HG02970 (cell line): ENCODE results near the gene PARP6.
A peak's percentile ranks its signal among the peaks of the same experiment; 100 is the strongest.

Experiments used
- ATAC-seq: cut with Tn5 transposase; IDR thresholded peaks from one replicate; pipeline ENCODE4 v1.9.1; 2021; ENCODE audit warnings: mild to moderate bottlenecking, moderate library complexity, moderate number of reproducible peaks; ENCODE audit not compliant: unreplicated experiment, low FRiP score

The PARP6 gene

DNA sequence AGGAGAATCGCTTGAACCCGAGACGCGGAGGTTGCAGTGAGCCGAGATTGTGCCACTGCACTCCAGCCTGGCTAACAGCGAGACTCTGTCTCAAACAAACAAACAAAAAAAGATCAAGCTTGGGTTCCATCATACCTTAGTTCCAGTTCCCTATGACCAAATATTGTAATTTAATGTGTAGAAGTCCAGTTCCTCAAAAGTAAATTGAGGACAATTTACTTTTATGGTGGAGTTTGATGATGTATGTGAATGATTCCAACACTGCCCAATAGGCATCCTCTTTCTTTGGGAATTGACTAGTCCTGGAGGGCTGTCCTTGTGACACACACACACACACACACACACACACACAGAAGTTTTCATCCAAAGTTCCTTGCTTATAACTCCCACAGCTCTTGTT, 38.6 kb downstream of the PARP6 start:
- no peak for ATAC-seq

DNA sequence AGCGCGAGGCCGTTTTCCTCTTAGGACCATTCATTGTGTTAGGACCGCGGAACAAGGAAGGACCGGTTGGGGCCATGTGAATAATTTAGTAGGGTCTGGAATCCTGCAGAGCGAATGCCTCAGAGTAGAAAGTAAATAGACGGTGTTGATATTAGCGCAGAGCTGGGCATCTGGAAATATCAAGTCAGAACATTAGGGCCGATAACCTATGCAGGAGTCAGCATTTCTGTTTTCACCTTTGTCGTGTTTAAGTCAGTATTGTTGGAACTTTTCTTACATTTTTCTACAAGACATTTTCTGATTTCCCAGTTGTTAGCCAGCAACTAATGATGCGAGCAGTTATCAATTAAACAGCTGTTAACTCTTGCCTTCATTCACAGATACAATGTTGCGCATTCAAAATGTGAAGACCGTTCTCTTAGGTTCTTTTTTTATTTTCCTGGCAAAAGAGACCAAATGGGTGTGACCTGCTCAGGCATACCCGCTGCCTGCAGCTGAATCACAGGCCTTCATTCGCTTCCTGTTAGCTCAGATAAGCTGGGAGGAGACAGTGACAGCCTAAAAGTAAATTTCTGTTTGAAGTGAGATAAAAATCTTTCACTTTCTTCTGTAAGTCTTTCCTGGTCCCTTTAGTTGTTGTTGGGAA, 40.4 kb downstream of the PARP6 start:
- ATAC-seq, result peak; percentile 0

DNA sequence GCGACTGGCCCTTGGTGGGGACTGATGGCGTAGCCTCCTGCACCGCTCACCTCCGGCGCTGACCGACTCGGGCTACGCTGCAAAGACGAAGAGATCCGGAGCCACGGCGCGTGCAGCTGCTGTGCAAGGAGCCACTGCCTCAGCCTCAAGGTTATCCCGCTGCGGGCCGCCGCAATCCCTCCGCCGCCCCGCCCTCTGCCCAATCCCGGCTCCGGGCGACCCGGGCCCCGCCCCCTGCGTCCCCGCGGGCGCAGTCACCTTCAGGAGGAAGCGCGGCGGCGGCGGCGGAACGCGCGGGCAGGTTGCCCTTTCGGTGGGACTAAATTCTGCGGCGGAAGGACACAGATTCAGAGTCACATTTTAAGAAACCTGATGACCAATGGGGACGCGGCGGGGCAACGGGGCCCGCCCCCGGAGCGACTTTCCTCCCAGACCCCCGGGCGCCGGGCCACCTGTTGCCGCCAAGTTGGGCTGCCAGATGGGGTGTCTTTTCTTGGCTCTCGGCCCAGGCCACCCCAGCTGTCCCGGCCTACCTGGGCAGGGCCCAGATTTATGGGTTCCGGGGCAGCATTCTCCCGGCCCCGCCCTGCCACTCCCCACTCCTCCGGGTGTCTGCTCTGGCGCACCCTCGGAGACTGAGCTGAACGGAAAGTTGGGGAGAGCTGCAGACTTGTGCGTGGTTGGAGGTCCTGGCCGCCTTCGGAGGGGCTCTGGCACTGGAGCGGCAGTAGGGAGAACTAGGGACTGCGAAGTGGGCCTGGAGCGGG, 41.1 kb downstream of the PARP6 start, which contains the start of gene PKM:
TSS of gene PKM (minus strand) at position 125 of the 767 bp plus-strand sequence. CDS start 12,093 bp downstream, outside the sequence.
- ATAC-seq, result peak; percentile 44

DNA sequence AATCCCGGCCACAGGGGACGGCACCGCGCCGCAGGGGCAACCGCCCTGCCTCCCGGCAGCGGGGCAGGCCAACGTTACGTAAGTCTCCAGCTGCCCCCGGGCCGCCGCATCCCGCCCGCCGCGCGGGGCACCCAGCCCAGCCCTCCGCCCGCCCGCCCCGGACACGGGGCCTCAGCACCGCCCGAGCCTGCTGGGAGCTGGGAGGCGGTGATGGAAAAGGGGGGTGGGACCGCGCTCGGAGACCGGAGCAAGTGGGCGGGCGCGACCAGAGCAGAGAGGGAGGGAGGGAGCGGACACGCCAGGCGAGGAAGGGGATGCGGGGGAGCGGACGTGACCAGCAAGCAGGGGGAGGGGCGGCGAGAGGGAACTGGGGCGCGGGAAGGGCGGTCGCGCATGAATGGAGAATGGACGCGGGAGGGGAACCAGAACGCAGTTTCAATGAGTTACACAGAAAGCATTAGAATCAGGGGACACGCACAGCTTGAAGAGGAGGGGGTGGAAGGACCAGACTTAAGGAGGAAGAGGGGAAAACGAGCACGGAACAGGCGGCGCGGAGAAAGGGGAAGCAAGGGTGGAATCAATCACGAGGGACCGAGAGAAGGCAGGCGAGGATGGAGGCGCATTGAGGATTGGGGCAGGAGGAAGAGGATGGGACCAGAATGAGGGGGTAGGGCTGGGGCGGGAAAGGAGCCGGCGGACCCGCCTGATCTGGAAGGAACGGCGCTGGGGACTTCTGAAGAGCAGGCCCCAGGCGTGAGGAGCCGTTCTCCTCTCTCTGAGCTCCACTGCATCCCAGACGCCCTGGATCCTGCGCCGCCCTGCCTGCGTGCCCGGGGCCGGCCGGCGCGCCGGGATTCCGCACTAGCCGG, 41.9 kb downstream of the PARP6 start:
- no peak for ATAC-seq

DNA sequence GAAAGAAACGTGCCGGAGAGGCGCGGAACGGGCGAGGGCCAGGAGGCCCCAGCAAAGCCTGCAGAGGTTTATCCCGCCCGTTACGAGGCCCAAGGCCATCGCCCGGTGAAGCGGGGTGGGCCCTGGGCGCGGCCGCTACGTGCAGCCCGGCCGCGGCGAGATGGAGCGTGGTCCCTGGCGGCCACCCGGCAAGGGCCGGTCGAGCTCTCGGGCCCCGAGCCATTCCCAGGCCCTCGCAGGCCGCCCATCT, 42.5 kb downstream of the PARP6 start:
- no peak for ATAC-seq

DNA sequence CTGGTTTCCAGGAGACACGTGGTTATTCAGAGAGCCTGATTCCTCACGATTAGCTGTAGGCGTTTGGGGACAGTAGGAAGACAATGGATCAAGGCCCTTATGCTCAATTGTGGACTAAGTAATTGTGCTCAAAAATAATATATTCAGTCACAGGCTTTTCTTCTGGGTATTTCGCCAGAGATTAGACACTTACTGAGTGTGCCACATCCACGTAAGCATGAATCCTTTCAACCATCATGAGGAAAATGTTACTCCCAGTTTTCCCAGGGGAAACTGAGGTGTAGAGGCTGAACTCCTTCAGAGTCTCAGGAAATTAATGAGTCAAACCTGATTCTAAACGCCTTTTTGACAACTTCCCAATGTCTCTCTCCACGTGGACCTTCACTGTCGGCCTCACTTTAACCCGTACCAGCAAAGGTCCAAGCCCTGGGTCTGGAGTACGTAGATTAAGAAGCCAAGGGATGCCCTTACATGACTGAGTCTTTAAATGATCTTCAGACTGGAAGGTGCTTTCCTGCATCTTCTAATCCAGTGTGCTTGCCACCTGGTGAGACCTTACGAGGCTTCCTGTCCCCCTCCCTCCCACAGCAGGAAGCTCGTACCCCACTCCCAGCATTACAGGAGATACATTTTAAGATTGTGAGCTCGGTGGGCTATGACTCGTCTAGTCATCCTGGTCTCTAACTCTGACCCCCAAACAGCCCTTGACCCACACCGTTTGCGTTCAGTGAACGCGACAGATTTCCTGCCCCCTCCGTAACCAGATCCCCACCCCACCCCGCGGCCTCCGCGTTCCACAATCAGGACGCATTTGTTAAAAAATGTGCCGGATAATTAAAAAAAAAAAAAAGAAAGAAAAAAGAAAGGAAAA, 43.0 kb downstream of the PARP6 start:
- no peak for ATAC-seq

DNA sequence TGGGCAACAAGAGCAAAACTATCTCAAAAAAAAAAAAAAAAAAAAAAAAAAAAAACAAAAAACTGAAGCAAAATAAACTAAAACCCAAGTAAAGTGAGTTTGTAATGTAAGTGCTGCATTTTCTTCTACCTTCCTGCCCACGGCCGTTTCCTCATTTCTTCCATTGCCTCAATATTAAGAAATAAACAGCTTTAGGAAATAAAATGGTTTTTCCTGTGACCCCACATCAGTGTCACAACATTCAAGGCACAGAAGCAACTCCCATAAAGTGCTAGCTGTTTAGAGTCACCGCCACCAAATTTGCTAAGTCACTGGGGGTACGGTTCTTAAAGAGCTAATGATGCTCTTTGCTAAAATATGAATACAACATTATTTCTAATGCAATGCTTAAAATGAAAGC, 44.6 kb downstream of the PARP6 start:
- no peak for ATAC-seq

DNA sequence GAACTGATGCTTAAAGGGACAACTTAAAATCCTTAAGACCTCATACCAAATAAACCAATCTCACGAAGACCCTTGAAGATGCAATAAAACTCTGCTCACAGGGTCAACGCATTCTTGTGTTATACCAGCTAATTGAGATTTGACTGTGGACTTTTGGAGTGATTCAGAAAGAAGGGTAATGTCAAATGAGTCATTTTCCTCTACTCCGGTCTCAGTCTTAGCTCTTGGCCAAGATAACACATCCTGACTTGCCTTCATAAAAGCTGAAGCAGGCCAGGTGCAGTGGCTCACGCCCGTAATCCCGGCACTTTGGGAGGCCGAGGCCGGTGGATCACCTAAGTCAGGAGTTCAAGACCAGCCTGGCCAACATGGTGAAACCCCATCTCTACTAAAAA, 45.2 kb downstream of the PARP6 start:
- ATAC-seq, result no peak

DNA sequence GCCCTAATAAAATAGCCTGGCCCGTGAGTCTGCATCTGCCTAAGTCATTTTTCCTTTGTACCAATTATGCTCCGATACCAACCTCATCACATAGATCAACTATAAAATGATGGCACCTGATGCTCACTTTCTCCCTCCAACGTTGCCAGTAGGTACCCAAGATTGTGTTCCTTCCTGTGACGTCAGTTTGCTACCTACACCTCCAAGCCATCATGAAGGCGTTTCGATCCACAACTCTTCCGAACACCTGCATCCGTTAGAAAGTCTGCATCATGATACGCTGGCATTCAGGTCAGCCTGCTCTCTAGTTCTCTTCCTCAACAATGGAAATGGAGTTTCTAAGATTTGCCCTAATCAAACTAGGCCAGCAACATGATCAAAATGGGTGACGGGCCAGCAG, 49.1 kb downstream of the PARP6 start:
- ATAC-seq, result no peak

DNA sequence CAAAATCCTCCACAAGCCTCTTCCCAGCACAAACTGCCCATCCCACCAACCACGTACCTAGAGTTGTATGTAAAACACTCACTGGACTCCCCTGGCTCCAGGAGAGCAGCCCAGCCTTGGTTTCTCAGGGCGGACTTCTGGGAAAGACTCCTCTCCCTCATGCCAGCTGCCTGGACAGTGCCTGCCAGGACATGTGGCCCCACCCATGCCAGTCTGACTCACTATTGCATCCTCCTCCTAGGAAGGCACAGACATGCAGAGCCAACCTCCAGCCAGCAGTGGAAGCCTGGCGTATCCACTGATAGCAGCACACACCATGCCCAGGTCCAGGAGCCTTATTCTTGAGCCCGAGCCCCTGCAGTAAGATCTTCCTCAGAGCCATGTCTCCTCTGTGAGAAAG, 50.0 kb downstream of the PARP6 start:
- ATAC-seq, result no peak

DNA sequence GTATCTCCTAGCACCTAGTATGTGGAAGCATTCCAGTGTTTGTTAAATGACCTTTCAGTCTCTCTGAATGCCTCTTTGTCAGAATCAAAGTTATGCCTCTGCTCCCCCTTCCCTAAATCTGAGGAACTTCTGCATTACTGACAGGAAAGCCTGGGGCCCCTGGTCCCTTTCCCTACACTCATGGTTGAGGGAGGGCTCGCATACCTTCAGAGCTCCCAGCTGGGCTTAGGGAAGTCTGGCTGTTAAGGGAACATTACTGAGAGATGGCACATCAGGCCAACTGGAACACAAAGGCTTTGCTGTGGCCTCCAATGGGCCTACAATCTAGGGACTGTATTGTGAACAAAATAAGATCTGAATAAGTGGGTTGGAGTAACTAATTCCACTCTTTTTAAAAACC, 51.7 kb downstream of the PARP6 start:
- ATAC-seq, result no peak

DNA sequence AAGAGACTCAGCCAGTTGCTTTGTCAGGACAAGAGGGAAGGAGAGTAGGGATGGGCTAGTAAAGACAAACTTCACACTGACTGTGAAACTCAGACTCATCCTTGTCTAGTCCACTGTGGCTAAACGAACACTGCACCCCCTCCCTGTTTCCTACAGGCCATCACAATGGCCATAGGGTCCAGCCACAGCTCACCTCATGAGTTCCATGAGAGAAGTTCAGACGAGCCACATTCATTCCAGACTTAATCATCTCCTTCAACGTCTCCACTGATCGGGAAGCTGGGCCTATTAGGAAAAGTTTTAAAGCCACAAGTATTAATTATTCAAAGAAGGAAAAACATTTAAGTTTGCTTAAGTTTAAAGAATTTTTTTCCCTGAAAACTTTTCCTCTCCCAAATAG, 55.1 kb downstream of the PARP6 start:
- ATAC-seq, result no peak

DNA sequence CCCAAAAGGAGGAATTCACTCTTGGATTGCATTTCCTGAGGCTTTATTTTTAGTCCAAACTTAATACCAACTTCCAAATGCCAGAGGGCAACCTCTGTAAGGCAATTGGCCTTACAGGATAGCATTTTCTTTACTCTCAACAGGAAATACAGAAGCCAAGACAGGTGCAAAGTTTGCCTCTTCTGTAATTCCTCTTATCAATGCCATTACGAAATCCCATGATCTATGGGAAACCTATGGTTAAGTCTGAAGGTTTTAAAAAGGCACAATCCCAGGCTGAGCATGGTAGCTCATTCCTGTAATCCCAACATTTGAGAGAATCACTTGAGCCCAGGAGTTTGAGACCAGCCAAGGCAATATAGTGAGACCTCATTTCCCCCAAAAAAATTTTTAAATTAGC, 56.3 kb downstream of the PARP6 start:
- no peak for ATAC-seq

DNA sequence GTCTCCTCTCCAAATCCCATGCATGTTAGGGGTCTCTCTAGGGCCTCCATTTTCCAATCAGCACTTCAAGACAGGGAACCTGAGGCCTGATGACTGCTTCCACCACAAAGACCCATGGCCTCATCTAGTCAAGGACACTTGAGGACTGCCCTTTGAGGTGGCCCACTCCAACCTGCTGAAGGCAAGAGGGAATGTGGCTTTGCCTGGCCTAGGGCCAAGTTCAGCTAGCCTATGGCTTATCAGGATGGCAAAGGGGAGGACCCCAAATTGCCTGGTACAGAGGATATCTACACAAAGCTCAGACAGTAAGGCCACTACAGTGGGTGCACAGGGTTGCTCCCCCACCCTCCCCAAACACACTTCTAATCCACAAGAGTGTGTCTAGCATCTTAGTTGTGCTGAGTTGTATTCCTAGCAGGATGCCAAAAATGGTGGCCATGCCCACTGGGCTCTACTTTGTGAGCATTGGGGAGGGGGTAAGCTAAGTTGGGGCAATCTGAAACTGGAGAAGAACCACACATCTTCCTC, 64.7 kb downstream of the PARP6 start:
- ATAC-seq, result no peak

DNA sequence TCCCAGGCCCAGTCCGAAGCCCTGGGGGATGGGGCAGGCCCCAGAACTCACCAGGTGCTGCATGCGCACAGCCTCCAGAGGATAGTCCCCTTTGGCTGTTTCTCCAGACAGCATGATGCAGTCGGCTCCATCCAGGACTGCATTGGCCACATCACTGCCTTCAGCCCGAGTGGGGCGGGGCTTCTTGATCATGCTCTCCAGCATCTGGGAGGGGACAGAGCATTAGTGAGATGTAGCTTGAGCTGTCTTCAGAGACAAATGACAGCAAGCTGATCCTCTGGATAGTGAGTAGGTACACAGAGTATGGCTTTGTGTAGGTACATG, 65.7 kb downstream of the PARP6 start:
- ATAC-seq, result no peak

DNA sequence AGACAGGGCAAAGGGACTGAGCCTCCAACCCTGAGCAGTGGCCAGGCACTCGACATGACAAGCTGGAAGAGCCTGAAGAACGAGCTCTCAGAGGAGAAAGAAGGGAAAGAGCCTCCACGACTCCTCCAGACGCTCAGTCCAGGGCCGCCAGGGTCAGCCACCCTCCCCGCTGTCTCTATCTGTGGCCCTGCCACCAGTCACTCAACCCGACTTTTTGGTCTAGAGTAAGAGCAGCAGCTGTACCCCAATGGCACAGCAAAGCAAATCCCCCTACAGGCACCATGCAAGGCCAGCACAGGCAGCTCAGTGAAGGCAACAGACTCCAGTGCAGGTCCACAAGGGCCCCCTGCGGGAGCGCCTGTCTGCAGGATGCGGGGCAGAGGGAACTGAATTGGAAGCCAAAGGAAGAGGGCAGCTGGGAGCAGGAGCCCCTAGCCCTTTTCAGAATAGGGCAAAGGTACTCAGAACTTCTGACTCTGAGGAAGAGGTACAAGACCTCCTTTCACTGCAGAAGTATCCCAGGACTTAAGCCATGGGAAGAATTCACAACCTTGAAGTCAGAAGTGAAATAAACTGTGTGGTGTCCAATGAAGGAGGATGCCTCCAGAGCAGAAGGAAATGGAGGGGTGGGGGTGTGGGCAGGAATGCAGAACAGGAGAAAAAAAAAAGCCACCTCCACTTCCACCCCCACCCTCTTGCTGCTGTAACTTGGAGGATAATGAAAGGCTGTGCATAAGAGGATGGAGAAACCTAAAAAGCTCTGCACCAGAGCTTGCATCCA, 66.3 kb downstream of the PARP6 start:
- ATAC-seq, result no peak

DNA sequence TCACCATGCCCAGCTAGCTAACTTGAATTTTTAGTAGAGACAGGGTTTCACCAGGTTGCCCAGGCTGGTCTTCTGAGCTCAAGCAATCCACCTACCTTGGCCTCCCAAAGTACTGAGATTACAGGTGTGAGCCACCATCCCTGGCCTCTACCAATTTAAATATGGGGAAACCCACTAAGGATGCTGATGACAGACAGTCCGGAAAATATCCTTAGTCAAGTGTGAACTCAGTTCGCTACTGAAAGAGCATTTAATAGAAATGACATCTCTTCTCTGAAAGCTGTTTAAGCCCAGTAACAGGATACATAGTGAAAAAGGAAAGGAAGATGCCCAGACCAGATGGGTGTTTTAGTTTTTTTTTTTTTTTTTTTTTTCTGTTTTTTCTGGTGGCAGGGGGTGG, 67.1 kb downstream of the PARP6 start:
- no peak for ATAC-seq

DNA sequence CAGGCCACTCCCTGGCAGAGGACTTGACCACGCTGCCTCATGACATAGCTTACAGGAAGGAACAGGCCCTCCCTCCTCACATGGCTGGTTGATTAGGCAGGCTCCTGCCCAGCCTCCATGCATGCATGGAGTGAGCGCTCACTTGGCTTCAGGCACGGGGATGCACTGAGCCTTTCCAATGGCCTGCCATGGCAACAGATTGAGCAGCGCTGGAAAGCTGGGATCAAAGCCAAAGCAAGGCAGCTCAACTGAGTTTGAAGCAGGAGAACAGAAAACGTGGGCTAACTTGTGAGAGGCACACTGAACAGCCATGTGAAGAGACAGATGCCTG, 68.9 kb downstream of the PARP6 start:
- ATAC-seq, result no peak

DNA sequence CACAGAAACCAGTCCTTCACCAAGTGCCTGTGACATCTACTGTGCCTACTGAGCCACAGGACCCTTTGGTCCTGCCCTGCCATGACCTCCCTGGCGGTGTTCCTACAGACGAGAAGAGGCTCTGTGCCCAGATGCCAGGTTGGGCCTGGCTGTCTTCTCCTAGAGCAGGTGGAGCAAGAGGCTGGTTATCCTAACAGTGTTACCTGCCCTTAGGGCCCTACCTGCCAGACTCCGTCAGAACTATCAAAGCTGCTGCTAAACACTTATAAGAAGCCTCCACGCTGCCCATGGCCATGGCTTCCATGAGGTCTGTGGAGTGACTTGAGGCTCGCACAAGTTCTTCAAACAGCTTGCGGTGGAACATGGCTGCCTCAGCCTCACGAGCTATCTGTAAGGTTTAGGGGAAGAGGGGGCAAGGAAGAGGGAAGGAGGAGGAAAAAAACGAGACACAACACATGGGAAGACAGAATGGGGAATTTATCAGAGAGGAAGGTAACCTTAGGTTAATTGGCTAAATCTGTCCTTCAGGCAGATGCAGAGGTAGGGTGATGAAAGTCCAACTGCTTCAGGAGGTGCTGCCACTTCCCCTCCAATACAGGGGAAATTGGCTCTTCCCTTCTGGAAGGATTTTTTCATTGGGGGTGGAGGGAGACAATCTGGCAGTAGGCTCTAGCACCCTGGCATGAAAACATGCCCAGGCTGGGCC, 69.4 kb downstream of the PARP6 start:
- no peak for ATAC-seq
